ENCODE measurements around the gene MGAT3. TPM values are rescaled to one million over a fixed set of nuclear protein-coding genes. Genes with fewer than 3 reads are reported as not detected.

Gene MGAT3
- total and polyA plus RNA-seq, 2 donors = 1.6 to 3.7 TPM

DNA sequence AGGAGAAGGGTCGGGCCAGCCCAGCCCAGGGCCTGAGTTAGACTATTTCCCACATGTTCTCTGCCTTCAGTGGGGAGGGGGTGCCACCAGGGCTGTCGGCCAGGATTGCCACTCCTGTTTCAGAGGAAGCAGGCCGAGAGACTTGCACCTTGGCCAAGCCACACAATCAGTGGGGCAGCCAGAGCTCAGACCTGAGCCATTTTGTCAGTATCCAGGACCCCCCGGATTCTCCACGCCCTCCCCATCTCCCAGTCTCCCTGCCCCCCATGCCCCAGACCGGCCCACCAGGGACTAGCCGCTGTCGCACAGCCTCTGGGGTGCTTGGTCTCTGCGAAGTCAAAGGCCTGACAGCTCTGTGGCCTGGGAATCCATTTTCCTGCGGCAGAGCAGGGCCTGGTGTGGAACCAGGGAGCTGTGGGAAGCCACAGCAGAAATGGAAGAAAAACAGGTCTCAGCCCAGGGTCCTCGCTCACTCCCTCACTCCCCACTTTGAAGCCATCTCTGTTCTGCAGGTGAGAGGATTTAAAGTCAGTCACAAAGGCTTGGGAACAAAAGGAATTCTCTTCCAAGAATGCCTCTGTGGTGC is 25.5 kb upstream of the MGAT3 start:
- Histone ChIP-seq H3K27me3 (ENCODE audit: control insufficient read depth in 2 of 2, insufficient read depth in 1 of 2, low read length in 1 of 2) (no peaks in the 10 kb centered on the region), H3K27ac (ENCODE audit: low read depth in 1 of 2, low read length in 1 of 2) (peak overlapping the region; percentile 19 to 31), H3K9me3 (ENCODE audit: control insufficient read depth in 2 of 2, insufficient read depth in 1 of 2, low read length in 1 of 2) (no peaks in the 10 kb centered on the region), H3K36me3 (ENCODE audit: control insufficient read depth in 2 of 2, insufficient read depth in 2 of 2, low read length in 1 of 2) (peaks cover 61 to 82% of the 10 kb centered on the region in 2 donors), H3K4me3 (ENCODE audit: low read length in 2 of 2) (no peak overlapping the region), H3K4me1 (ENCODE audit: control insufficient read depth in 2 of 2, insufficient read depth in 2 of 2, low read length in 2 of 2) (no peaks in the 10 kb centered on the region)
- WGBS = 94% methylated on average over 11 of the region's 11 CpGs
- DNase-seq (ENCODE audit: low read depth in 6 of 9, low spot score in 9 of 9) = no peak

- Histone ChIP-seq H3K27ac (ENCODE audit: low read depth in 1 of 2, low read length in 1 of 2) (no peak overlapping the region), H3K4me1 (ENCODE audit: control insufficient read depth in 2 of 2, insufficient read depth in 2 of 2, low read length in 2 of 2) (peaks cover 0 to 2% of the 10 kb centered on the region in 2 donors), H3K9me3 (ENCODE audit: control insufficient read depth in 2 of 2, insufficient read depth in 1 of 2, low read length in 1 of 2) (no peaks in the 10 kb centered on the region), H3K4me3 (ENCODE audit: low read length in 2 of 2) (no peak overlapping the region), H3K36me3 (ENCODE audit: control insufficient read depth in 2 of 2, insufficient read depth in 2 of 2, low read length in 1 of 2) (peaks cover 56 to 77% of the 10 kb centered on the region in 2 donors), H3K27me3 (ENCODE audit: control insufficient read depth in 2 of 2, insufficient read depth in 1 of 2, low read length in 1 of 2) (no peaks in the 10 kb centered on the region)
- no peak for DNase-seq (ENCODE audit: low read depth in 6 of 9, low spot score in 9 of 9)
- 96% methylated on average over 8 of the region's 8 CpGs for WGBS
These were observed 25.0 kb upstream of the MGAT3 start for GRCh38 chr22:39431821-39432251.

DNA sequence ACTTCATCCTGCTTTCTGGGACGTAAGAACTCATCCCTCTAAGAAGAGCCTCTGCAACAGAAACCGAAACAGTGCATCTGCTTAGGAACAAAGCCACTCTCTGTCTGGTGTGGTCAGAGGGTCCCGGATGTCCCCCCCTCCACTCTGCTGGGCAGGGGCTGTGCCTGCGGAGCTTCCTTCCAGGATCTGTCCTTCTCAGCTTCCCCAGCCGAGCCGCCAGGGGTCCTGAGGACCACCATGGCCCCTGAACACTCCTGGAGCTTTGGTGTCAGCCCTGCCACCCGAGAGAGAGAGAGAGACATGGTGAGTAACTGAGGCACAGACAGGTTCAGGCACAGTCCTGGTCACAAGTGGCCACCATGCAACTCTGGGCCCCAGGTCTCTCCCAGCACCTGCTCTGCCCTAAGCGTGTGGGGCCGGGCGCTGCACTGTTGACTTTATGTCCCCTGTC is 24.4 kb upstream of the MGAT3 start:
- no peak for DNase-seq (ENCODE audit: low read depth in 6 of 9, low spot score in 9 of 9)
- peaks cover 51 to 71% of the 10 kb centered on the region in 2 donors for H3K36me3 ChIP-seq (ENCODE audit: control insufficient read depth in 2 of 2, insufficient read depth in 2 of 2, low read length in 1 of 2)
- no peaks in the 10 kb centered on the region for H3K9me3 ChIP-seq (ENCODE audit: control insufficient read depth in 2 of 2, insufficient read depth in 1 of 2, low read length in 1 of 2)
- peaks cover 4 to 8% of the 10 kb centered on the region in 2 donors for H3K4me1 ChIP-seq (ENCODE audit: control insufficient read depth in 2 of 2, insufficient read depth in 2 of 2, low read length in 2 of 2)
- H3K27me3 ChIP-seq (ENCODE audit: control insufficient read depth in 2 of 2, insufficient read depth in 1 of 2, low read length in 1 of 2) = no peaks in the 10 kb centered on the region
- no peak overlapping the region for H3K27ac ChIP-seq (ENCODE audit: low read depth in 1 of 2, low read length in 1 of 2)
- 95% methylated on average over 10 of the region's 10 CpGs for WGBS
- H3K4me3 ChIP-seq (ENCODE audit: low read length in 2 of 2) = no peak overlapping the region

- WGBS = 95% methylated on average over 31 of the region's 31 CpGs
- Histone ChIP-seq H3K27ac (ENCODE audit: low read depth in 1 of 2, low read length in 1 of 2) (no peak overlapping the region), H3K4me3 (ENCODE audit: low read length in 2 of 2) (no peak overlapping the region), H3K36me3 (ENCODE audit: control insufficient read depth in 2 of 2, insufficient read depth in 2 of 2, low read length in 1 of 2) (peaks cover 39 to 58% of the 10 kb centered on the region in 2 donors), H3K9me3 (ENCODE audit: control insufficient read depth in 2 of 2, insufficient read depth in 1 of 2, low read length in 1 of 2) (no peaks in the 10 kb centered on the region), H3K27me3 (ENCODE audit: control insufficient read depth in 2 of 2, insufficient read depth in 1 of 2, low read length in 1 of 2) (peaks cover 0 to 8% of the 10 kb centered on the region in 2 donors), H3K4me1 (ENCODE audit: control insufficient read depth in 2 of 2, insufficient read depth in 2 of 2, low read length in 2 of 2) (peaks cover 11 to 20% of the 10 kb centered on the region in 2 donors)
- no peak for DNase-seq (ENCODE audit: low read depth in 6 of 9, low spot score in 9 of 9)
These were observed 23.2 kb upstream of the MGAT3 start for GRCh38 chr22:39433476-39434242.

DNA sequence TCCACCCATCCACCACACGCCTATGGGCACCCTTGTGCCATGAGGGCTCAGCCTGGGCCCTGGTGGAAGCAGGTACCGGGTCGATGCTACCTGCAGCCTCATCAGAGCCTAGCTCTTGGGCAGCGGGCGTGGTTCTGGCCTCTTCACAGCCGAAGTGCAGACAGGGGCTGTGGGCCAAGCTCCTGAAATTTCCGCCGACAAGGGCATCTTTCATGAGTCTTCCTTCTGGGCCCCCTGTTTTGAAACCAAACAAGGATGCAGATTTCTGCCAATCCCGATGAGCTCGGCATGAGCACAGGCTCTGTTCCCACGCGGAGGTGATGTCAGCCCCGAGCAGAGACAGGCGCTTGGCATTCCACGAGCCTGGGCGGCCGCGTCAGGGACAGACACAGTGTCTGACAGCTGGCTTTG is 22.6 kb upstream of the MGAT3 start:
- 95% methylated on average over 18 of the region's 18 CpGs for WGBS
- DNase-seq (ENCODE audit: low read depth in 6 of 9, low spot score in 9 of 9) = no peak
- Histone ChIP-seq H3K4me3 (ENCODE audit: low read length in 2 of 2) (no peak overlapping the region), H3K36me3 (ENCODE audit: control insufficient read depth in 2 of 2, insufficient read depth in 2 of 2, low read length in 1 of 2) (peaks cover 37 to 53% of the 10 kb centered on the region in 2 donors), H3K27me3 (ENCODE audit: control insufficient read depth in 2 of 2, insufficient read depth in 1 of 2, low read length in 1 of 2) (peaks cover 0 to 11% of the 10 kb centered on the region in 2 donors), H3K4me1 (ENCODE audit: control insufficient read depth in 2 of 2, insufficient read depth in 2 of 2, low read length in 2 of 2) (peaks cover 11 to 20% of the 10 kb centered on the region in 2 donors), H3K9me3 (ENCODE audit: control insufficient read depth in 2 of 2, insufficient read depth in 1 of 2, low read length in 1 of 2) (no peaks in the 10 kb centered on the region), H3K27ac (ENCODE audit: low read depth in 1 of 2, low read length in 1 of 2) (no peak overlapping the region)

- Histone ChIP-seq H3K4me1 (ENCODE audit: control insufficient read depth in 2 of 2, insufficient read depth in 2 of 2, low read length in 2 of 2) (peaks cover 11 to 20% of the 10 kb centered on the region in 2 donors), H3K4me3 (ENCODE audit: low read length in 2 of 2) (no peak overlapping the region), H3K27ac (ENCODE audit: low read depth in 1 of 2, low read length in 1 of 2) (no peak overlapping the region), H3K9me3 (ENCODE audit: control insufficient read depth in 2 of 2, insufficient read depth in 1 of 2, low read length in 1 of 2) (no peaks in the 10 kb centered on the region), H3K27me3 (ENCODE audit: control insufficient read depth in 2 of 2, insufficient read depth in 1 of 2, low read length in 1 of 2) (peaks cover 0 to 11% of the 10 kb centered on the region in 2 donors), H3K36me3 (ENCODE audit: control insufficient read depth in 2 of 2, insufficient read depth in 2 of 2, low read length in 1 of 2) (peaks cover 36 to 48% of the 10 kb centered on the region in 2 donors)
- DNase-seq (ENCODE audit: low read depth in 6 of 9, low spot score in 9 of 9) = no peak
- WGBS = 96% methylated on average over 6 of the region's 6 CpGs
These were observed 22.1 kb upstream of the MGAT3 start for GRCh38 chr22:39434721-39435120.

DNA sequence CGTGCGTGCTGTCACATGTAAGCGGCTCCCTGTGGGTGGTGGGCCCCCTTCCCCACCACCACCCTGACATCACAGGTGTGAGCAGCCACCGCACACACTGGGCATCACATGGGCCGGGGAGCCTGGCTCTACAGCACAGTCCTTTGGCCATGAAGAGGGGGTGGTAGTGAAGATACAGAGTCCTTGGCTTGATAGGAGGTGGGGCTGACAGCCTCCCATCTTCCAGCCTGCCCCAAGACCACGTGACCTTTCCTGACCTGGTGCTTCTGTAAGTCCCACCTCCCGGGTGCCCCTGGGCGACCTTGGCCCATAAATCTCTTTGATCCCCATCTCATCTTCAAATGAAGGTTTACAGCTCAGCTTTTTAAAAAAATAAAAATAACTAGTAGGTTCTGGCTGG is 21.2 kb upstream of the MGAT3 start:
- peaks cover 0 to 11% of the 10 kb centered on the region in 2 donors for H3K27me3 ChIP-seq (ENCODE audit: control insufficient read depth in 2 of 2, insufficient read depth in 1 of 2, low read length in 1 of 2)
- no peak for DNase-seq (ENCODE audit: low read depth in 6 of 9, low spot score in 9 of 9)
- 98% methylated on average over 8 of the region's 8 CpGs for WGBS
- peaks cover 0 to 2% of the 10 kb centered on the region in 2 donors for H3K9me3 ChIP-seq (ENCODE audit: control insufficient read depth in 2 of 2, insufficient read depth in 1 of 2, low read length in 1 of 2)
- no peak overlapping the region for H3K27ac ChIP-seq (ENCODE audit: low read depth in 1 of 2, low read length in 1 of 2)
- peaks cover 11 to 20% of the 10 kb centered on the region in 2 donors for H3K4me1 ChIP-seq (ENCODE audit: control insufficient read depth in 2 of 2, insufficient read depth in 2 of 2, low read length in 2 of 2)
- no peak overlapping the region for H3K4me3 ChIP-seq (ENCODE audit: low read length in 2 of 2)
- peaks cover 29 to 39% of the 10 kb centered on the region in 2 donors for H3K36me3 ChIP-seq (ENCODE audit: control insufficient read depth in 2 of 2, insufficient read depth in 2 of 2, low read length in 1 of 2)

DNA sequence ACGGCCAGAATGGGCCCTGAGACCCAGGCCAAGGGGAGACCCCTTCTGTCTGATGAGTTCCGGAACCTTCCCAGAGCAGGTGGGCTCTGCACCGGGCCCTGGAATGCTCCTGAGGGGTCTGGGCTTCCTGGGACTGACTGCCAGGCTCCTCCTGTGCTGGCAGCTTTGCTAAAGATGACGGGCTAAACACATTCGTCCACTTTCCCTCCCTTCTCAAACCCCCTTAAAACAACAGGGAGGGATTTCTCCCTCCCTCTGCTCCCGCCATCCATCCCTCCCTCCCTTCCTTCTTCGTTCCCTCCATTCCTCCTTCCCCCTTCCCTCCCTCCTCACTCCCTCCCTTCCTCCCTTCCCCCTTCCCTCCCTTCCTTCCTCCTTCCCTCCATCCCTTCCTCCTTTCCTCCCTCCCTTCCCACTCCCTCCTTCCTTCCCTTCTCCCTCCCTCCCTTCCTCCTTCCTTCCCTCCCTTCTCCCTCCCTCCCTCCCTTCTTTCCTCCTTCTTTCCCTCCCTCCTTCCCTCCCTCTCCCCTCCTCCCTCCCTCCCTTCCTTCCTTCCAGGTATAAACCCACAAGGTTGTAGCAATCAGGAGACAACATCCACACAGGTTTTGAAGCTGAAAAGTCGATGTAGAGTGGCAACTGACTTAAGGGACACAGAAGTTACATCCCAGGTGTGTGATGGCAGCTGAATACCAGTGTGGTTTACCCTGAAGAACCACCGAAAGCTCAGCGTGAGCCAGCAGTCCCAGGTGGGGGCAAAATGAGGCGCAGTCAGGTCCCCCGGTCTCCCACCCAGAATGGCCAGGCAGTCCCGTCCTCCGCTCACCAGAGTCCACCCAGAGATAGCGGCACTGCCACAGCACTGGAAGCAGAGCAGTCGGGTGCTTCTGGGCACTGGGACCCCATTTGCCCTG is 18.8 kb upstream of the MGAT3 start:
- H3K9me3 ChIP-seq (ENCODE audit: control insufficient read depth in 2 of 2, insufficient read depth in 1 of 2, low read length in 1 of 2) = peaks cover 0 to 6% of the 10 kb centered on the region in 2 donors
- H3K27me3 ChIP-seq (ENCODE audit: control insufficient read depth in 2 of 2, insufficient read depth in 1 of 2, low read length in 1 of 2) = peaks cover 0 to 11% of the 10 kb centered on the region in 2 donors
- peaks cover 11 to 20% of the 10 kb centered on the region in 2 donors for H3K4me1 ChIP-seq (ENCODE audit: control insufficient read depth in 2 of 2, insufficient read depth in 2 of 2, low read length in 2 of 2)
- peaks cover 6 to 15% of the 10 kb centered on the region in 2 donors for H3K36me3 ChIP-seq (ENCODE audit: control insufficient read depth in 2 of 2, insufficient read depth in 2 of 2, low read length in 1 of 2)
- H3K4me3 ChIP-seq (ENCODE audit: low read length in 2 of 2) = no peak overlapping the region
- 46% methylated on average over 16 of the region's 16 CpGs for WGBS
- DNase-seq (ENCODE audit: low read depth in 6 of 9, low spot score in 9 of 9) = peak in 1 of 9 donors; percentile 47
- H3K27ac ChIP-seq (ENCODE audit: low read depth in 1 of 2, low read length in 1 of 2) = no peak overlapping the region
